Measurements from ENCODE around the gene AK2.

AK2 gene

DNA sequence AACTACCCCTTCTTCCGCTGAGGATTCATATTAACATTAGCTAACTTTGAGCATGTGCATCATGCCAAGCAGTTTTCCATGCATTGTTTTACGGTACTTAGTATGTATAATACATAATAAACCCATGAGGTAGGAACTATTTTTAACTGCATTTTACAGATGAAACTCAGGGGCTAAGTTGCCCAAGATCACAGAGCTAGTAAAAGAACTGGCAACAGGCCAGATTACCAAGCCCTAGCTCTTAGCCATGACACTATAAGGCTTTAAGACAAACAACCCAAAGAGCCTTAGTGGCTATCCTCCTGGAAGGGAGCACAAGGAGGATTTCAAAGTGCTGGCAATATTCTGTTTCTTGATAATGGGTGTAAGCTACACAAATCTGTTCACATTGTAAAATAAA lies 6.1 kb downstream of the AK2 start (continued):
- TF ChIP-seq ZNF155 (tag by site-specific recombination; IDR thresholded peaks at IDR 0.05) (no peak), ZNF366 (tag by site-specific recombination; conservative IDR thresholded peaks at IDR 0.05) (peak; percentile 41), ZBTB1 (tag by site-specific recombination; IDR thresholded peaks at IDR 0.05) (no peak), TRIM28 (IDR thresholded peaks at IDR 0.05; ENCODE audit: borderline replicate concordance, low read length) (no peak), ZNF791 (tag by site-specific recombination; IDR thresholded peaks at IDR 0.05) (no peak), ZNF416 (tag by site-specific recombination; IDR thresholded peaks at IDR 0.05) (no peak), ZNF561 (tag by site-specific recombination; IDR thresholded peaks at IDR 0.05; ENCODE audit: borderline replicate concordance) (0 out of 2 replicates have a peak, but pooled peaks have one; percentile 73), ZNF302 (tag by site-specific recombination; IDR thresholded peaks at IDR 0.05; ENCODE audit: low read depth) (no peak), ZNF621 (tag by site-specific recombination; IDR thresholded peaks at IDR 0.05) (no peak), FEZF1 (tag by site-specific recombination; IDR thresholded peaks at IDR 0.05) (no peak), KLF1 (tag by site-specific recombination; IDR thresholded peaks at IDR 0.05) (no peak), HOXD13 (CRISPR knock-in tag; IDR thresholded peaks at IDR 0.05; ENCODE audit: borderline replicate concordance) (no peak), ZNF514 (tag by site-specific recombination; IDR thresholded peaks at IDR 0.05) (no peak), ZNF701 (tag by site-specific recombination; IDR thresholded peaks at IDR 0.05) (no peak), GLI4 (tag by site-specific recombination; IDR thresholded peaks at IDR 0.05) (no peak)
- TF ChIP-seq, protein P1, sequence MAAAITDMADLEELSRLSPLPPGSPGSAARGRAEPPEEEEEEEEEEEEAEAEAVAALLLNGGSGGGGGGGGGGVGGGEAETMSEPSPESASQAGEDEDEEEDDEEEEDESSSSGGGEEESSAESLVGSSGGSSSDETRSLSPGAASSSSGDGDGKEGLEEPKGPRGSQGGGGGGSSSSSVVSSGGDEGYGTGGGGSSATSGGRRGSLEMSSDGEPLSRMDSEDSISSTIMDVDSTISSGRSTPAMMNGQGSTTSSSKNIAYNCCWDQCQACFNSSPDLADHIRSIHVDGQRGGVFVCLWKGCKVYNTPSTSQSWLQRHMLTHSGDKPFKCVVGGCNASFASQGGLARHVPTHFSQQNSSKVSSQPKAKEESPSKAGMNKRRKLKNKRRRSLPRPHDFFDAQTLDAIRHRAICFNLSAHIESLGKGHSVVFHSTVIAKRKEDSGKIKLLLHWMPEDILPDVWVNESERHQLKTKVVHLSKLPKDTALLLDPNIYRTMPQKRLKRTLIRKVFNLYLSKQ (tag by site-specific recombination; IDR thresholded peaks at IDR 0.05; ENCODE audit: borderline replicate concordance): no peak
- TF ChIP-seq, protein P2, sequence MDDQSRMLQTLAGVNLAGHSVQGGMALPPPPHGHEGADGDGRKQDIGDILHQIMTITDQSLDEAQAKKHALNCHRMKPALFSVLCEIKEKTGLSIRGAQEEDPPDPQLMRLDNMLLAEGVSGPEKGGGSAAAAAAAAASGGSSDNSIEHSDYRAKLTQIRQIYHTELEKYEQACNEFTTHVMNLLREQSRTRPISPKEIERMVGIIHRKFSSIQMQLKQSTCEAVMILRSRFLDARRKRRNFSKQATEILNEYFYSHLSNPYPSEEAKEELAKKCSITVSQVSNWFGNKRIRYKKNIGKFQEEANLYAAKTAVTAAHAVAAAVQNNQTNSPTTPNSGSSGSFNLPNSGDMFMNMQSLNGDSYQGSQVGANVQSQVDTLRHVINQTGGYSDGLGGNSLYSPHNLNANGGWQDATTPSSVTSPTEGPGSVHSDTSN (CRISPR knock-in tag; IDR thresholded peaks at IDR 0.05): no peak
- TF ChIP-seq, protein P3, sequence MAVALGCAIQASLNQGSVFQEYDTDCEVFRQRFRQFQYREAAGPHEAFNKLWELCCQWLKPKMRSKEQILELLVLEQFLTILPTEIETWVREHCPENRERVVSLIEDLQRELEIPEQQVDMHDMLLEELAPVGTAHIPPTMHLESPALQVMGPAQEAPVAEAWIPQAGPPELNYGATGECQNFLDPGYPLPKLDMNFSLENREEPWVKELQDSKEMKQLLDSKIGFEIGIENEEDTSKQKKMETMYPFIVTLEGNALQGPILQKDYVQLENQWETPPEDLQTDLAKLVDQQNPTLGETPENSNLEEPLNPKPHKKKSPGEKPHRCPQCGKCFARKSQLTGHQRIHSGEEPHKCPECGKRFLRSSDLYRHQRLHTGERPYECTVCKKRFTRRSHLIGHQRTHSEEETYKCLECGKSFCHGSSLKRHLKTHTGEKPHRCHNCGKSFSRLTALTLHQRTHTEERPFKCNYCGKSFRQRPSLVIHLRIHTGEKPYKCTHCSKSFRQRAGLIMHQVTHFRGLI (tag by site-specific recombination; IDR thresholded peaks at IDR 0.05): no peak
- TF ChIP-seq, protein P4, sequence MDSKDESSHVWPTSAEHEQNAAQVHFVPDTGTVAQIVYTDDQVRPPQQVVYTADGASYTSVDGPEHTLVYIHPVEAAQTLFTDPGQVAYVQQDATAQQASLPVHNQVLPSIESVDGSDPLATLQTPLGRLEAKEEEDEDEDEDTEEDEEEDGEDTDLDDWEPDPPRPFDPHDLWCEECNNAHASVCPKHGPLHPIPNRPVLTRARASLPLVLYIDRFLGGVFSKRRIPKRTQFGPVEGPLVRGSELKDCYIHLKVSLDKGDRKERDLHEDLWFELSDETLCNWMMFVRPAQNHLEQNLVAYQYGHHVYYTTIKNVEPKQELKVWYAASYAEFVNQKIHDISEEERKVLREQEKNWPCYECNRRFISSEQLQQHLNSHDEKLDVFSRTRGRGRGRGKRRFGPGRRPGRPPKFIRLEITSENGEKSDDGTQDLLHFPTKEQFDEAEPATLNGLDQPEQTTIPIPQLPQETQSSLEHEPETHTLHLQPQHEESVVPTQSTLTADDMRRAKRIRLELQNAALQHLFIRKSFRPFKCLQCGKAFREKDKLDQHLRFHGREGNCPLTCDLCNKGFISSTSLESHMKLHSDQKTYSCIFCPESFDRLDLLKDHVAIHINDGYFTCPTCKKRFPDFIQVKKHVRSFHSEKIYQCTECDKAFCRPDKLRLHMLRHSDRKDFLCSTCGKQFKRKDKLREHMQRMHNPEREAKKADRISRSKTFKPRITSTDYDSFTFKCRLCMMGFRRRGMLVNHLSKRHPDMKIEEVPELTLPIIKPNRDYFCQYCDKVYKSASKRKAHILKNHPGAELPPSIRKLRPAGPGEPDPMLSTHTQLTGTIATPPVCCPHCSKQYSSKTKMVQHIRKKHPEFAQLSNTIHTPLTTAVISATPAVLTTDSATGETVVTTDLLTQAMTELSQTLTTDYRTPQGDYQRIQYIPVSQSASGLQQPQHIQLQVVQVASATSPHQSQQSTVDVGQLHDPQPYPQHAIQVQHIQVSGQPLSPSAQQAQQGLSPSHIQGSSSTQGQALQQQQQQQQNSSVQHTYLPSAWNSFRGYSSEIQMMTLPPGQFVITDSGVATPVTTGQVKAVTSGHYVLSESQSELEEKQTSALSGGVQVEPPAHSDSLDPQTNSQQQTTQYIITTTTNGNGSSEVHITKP (tag by site-specific recombination; IDR thresholded peaks at IDR 0.05): no peak
- TF ChIP-seq, protein P5, sequence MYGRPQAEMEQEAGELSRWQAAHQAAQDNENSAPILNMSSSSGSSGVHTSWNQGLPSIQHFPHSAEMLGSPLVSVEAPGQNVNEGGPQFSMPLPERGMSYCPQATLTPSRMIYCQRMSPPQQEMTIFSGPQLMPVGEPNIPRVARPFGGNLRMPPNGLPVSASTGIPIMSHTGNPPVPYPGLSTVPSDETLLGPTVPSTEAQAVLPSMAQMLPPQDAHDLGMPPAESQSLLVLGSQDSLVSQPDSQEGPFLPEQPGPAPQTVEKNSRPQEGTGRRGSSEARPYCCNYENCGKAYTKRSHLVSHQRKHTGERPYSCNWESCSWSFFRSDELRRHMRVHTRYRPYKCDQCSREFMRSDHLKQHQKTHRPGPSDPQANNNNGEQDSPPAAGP (tag by site-specific recombination; IDR thresholded peaks at IDR 0.05): no peak
- TF ChIP-seq, protein P6, sequence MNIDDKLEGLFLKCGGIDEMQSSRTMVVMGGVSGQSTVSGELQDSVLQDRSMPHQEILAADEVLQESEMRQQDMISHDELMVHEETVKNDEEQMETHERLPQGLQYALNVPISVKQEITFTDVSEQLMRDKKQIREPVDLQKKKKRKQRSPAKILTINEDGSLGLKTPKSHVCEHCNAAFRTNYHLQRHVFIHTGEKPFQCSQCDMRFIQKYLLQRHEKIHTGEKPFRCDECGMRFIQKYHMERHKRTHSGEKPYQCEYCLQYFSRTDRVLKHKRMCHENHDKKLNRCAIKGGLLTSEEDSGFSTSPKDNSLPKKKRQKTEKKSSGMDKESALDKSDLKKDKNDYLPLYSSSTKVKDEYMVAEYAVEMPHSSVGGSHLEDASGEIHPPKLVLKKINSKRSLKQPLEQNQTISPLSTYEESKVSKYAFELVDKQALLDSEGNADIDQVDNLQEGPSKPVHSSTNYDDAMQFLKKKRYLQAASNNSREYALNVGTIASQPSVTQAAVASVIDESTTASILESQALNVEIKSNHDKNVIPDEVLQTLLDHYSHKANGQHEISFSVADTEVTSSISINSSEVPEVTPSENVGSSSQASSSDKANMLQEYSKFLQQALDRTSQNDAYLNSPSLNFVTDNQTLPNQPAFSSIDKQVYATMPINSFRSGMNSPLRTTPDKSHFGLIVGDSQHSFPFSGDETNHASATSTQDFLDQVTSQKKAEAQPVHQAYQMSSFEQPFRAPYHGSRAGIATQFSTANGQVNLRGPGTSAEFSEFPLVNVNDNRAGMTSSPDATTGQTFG (tag by site-specific recombination; IDR thresholded peaks at IDR 0.05; ENCODE audit: borderline replicate concordance): no peak
- TF ChIP-seq, protein P7, sequence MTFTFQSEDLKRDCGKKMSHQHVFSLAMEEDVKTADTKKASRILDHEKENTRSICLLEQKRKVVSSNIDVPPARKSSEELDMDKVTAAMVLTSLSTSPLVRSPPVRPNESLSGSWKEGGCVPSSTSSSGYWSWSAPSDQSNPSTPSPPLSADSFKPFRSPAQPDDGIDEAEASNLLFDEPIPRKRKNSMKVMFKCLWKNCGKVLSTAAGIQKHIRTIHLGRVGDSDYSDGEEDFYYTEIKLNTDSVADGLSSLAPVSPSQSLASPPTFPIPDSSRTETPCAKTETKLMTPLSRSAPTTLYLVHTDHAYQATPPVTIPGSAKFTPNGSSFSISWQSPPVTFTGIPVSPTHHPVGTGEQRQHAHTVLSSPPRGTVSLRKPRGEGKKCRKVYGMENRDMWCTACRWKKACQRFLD (tag by site-specific recombination; IDR thresholded peaks at IDR 0.05): no peak
- TF ChIP-seq, protein P8, sequence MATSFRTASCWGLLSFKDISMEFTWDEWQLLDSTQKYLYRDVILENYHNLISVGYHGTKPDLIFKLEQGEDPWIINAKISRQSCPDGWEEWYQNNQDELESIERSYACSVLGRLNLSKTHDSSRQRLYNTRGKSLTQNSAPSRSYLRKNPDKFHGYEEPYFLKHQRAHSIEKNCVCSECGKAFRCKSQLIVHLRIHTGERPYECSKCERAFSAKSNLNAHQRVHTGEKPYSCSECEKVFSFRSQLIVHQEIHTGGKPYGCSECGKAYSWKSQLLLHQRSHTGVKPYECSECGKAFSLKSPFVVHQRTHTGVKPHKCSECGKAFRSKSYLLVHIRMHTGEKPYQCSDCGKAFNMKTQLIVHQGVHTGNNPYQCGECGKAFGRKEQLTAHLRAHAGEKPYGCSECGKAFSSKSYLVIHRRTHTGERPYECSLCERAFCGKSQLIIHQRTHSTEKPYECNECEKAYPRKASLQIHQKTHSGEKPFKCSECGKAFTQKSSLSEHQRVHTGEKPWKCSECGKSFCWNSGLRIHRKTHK (tag by site-specific recombination; IDR thresholded peaks at IDR 0.05): no peak
- TF ChIP-seq, protein P9, sequence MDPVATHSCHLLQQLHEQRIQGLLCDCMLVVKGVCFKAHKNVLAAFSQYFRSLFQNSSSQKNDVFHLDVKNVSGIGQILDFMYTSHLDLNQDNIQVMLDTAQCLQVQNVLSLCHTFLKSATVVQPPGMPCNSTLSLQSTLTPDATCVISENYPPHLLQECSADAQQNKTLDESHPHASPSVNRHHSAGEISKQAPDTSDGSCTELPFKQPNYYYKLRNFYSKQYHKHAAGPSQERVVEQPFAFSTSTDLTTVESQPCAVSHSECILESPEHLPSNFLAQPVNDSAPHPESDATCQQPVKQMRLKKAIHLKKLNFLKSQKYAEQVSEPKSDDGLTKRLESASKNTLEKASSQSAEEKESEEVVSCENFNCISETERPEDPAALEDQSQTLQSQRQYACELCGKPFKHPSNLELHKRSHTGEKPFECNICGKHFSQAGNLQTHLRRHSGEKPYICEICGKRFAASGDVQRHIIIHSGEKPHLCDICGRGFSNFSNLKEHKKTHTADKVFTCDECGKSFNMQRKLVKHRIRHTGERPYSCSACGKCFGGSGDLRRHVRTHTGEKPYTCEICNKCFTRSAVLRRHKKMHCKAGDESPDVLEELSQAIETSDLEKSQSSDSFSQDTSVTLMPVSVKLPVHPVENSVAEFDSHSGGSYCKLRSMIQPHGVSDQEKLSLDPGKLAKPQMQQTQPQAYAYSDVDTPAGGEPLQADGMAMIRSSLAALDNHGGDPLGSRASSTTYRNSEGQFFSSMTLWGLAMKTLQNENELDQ (tag by site-specific recombination; IDR thresholded peaks at IDR 0.05; ENCODE audit: low read depth): no peak

Measured in HEK293 (cell line).